Activated gamma-delta T cell (primary cell): ENCODE measurements around the gene C8B.

Experiments used
- DNase-seq: peaks from one replicate; lab custom pipeline; 2025; lab: John Stamatoyannopoulos, UW
- total RNA-seq, 2 donors: gene quantifications; one replicate each; lab custom pipeline; 2026; lab: John Stamatoyannopoulos, UW

The C8B gene
- total RNA-seq, result 0 to 0.05 reads per million in 2 donors

DNA sequence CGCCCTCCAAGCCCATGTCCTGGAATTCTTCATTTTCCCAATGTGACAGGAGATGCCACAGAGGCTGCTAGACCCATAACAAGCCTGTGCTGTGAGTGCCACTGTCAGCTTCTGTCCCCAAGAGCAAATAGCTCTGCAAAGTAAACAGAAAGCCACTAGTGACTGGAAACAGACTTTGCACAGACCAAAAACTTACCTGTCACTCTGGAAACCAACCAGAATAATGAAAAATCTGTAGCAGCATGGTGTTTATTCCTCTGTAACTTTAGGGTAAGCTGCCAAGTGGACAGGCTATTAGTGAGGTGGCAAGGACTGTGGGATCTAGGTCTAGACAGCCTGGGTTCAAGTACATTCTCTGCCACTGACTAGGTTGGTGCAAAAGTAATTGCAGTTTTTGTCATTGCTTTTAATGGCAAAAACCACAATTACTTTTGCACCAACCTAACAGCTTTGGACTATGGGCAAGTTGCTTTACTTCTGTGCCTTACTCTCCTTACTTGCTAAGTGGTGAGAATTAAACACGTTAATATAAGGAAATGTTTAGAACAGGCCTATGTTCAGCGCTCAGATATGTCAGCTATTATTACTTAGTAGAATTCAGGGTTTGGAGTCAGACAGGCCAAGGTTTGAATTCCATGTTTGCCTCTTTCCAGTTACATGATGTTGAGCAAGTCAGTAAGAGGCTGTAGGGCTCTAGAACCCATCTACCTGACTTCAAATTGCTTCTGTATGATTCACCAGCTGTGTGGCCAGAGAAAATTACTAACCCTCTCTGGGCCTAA is at the start of gene C8B:
Gene C8B (minus strand): TSS at position 100 of the 782 bp plus-strand sequence. CDS start 67 bp downstream, at position 33.
- DNase-seq, result no peak

GRCh38 chr1:57015071-57015470 is 49.3 kb upstream of the C8B start:
- no peak for DNase-seq

GRCh38 chr1:57013522-57013921 is 47.7 kb upstream of the C8B start:
- DNase-seq, result no peak

- no peak for DNase-seq
Observed at GRCh38 chr1:57012315-57012714, 46.5 kb upstream of the C8B start.

DNA sequence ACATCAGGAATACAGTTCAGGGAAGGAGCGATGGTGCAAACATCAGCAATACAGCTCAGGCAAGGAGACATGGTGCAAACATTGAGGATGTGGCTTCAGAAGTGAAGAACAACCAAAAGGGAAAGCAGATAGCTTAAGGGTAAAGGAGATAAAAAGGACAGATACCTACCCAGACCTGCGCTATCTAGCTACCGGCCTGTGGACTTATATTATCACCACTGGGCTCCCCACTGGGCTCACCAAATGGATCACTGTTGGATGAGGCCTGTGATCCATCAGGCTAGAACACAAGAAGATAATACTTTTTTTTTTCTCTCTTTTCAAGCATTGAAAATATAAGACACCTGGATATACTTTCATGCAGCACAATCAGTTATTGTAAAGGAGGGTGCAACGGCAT is 44.7 kb upstream of the C8B start:
- no peak for DNase-seq

GRCh38 chr1:57007948-57008347 is 42.1 kb upstream of the C8B start:
- DNase-seq, result no peak

DNA sequence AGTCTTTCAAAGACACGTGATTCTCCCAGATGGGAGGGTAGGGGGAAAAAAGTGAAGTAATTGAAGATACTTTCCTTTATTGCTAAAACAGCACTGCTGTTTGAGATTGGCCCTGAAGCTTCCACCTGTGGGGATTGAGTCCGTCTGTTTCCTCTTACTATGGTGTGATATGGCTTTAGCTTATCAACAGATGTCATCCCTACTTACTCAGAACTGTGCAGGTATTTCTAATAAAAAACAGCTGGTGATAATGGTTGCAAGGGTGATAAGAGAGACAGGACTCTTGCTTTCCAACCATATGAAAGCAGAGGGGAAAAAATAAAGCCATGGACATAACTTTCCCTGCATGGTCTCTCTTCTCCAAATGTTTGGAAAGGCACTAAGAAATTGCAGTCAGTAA is 41.7 kb upstream of the C8B start:
- no peak for DNase-seq

GRCh38 chr1:57003398-57004139 is 37.8 kb upstream of the C8B start:
- DNase-seq, result no peak

- DNase-seq, result no peak
Observed at GRCh38 chr1:56995414-56996100, 29.7 kb upstream of the C8B start.

GRCh38 chr1:56993475-56993874 is 27.7 kb upstream of the C8B start:
- DNase-seq, result no peak

GRCh38 chr1:56992318-56993125 is 26.7 kb upstream of the C8B start:
- DNase-seq, result no peak

DNA sequence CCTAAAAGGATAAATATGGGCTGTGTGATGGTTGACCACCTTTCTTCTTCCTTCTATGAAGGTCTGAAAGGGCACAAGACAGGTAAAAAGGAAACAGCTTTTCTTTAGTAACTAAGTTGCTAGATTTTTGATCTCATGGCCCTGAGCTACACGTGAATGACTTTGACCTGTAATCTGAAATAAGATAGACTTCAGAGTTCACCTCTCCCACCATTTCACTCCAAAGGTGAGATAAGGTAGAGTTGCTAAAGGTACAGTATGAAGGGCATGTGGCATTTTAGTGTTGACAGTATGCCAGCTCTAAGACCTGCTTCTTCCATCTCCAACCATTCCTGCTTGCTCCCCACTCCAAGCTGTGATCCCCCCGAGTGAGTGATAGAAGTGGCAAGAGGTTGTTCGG is 25.8 kb upstream of the C8B start:
- DNase-seq, result no peak

DNA sequence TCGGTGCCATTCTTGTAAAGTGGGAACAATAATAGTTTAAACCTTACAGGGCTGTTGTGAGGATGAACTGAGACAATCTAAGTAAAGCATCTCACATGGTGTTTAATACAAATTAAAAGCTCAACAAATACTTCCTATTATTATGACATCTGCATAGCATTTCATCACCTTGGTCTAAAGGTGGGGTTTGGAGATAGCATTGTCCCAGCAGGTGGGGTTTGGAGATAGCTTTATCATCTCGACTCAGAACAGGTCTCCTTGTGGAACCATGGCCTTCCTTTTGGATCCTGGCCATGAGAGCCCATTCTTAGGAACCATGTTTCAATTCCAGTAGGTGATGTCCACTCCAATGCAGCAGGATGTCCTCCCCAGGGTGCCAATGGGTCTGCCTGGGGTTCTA is 20.6 kb upstream of the C8B start:
- no peak for DNase-seq

DNA sequence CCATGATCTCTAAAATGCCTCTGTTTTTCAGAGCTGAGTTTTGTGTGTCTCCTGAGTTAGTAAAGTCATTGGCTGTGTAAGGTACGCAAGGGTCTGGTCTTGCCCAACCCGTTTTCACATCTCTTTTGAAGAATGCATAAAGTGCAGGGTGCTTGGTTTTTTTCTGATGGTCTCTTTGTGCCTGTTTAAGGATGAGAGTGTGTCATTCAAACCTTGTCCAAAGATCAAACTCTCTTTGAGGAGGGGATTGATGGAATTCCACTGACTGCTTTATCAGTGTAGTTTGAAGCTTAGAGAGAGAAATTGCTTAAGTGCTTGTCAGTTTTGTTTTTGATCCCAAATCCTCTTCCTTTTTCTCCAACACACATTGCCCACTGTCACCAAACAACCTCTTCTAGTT is 20.0 kb upstream of the C8B start:
- no peak for DNase-seq

- DNase-seq, result no peak
Observed at GRCh38 chr1:56983484-56983883, 17.7 kb upstream of the C8B start.

- DNase-seq, result no peak
Observed at GRCh38 chr1:56979986-56980755, 14.4 kb upstream of the C8B start.

DNA sequence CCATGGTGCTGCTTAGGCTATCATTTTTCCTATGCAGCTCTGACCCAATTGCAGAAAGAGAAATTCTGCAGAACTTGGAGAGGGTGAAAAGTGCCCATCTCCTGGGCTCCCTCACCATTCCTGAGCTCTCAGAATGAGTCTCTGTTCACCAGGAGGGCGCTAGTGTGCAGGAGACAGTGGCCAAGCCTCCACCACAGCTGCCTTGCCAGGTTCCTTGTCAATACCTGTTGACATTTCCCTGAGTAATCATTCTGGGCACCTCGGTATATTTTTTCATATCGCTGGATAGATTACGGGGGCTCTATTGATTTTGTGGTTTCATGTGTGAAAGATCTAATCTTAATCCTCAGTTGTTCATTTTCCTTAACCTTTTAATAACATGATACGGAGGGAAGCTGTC is 13.0 kb upstream of the C8B start:
- DNase-seq, result no peak

GRCh38 chr1:56977910-56978309 is 12.1 kb upstream of the C8B start:
- no peak for DNase-seq

GRCh38 chr1:56975446-56975845 is 9.6 kb upstream of the C8B start:
- DNase-seq, result no peak

DNA sequence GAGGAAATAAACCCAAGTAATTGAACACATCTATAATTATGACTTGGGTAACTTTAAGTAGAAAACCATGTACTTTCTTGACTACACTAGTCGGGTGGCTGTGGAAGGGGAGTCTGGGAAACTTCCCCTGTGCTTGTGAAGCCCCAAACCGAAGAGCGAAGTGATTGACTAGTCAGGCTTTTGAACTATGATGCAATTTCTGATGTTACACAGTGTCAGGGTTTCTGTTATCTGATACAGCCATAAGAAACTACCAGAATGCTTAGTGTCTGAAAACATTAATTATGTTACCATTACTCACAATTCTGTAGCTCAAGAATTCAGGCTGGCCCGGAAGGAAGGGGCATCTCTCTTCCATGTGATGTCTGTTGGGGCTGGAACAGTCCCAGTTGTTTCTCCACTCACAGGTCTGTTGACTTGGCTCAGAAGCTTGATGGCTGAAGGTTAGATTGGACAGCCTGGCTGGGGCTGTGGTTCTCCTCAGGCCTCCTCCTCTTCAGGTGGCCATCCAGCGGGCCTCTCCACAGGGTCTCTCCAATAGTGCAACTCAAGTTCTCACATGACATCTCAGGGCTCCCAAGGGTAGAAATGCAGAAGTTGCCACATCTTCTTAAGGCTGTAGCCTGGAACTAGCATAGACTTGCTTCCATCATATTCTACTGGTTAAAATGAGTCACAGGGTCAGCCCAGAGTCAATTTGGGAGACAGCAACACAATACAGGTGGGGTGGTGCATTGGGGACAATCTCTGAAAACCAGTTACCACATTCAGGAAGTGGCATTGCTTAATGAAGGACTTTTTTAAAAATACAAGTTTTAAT is 8.3 kb upstream of the C8B start:
- DNase-seq, result no peak
